Gastrocnemius medialis (tissue), 4 donors: Measurements from ENCODE around the gene SLX9.

Experiments used
- CTCF ChIP-seq, 5 experiments: fragments of 450-650 bp in 3 of 5; fragments of 200-600 bp in 2 of 5; sonication (generic) in 2 of 5; IDR thresholded peaks in 4 of 5; conservative IDR thresholded peaks in 1 of 5; 1 replicate in 4 of 5; 2 replicates in 1 of 5; pipeline ENCODE4 v1.5.1; 2016 to 2019; ENCODE audit warnings: antibody characterized with exemption in 5 of 5, mild to moderate bottlenecking in 3 of 5, moderate library complexity in 3 of 5
- POLR2A ChIP-seq, 2 donors: fragments of 450-650 bp; IDR thresholded peaks; one replicate each; pipeline ENCODE4 v1.6.1; 2017; ENCODE audit warnings: antibody characterized with exemption in 2 of 2, mild to moderate bottlenecking in 2 of 2, moderate library complexity in 2 of 2

DNA sequence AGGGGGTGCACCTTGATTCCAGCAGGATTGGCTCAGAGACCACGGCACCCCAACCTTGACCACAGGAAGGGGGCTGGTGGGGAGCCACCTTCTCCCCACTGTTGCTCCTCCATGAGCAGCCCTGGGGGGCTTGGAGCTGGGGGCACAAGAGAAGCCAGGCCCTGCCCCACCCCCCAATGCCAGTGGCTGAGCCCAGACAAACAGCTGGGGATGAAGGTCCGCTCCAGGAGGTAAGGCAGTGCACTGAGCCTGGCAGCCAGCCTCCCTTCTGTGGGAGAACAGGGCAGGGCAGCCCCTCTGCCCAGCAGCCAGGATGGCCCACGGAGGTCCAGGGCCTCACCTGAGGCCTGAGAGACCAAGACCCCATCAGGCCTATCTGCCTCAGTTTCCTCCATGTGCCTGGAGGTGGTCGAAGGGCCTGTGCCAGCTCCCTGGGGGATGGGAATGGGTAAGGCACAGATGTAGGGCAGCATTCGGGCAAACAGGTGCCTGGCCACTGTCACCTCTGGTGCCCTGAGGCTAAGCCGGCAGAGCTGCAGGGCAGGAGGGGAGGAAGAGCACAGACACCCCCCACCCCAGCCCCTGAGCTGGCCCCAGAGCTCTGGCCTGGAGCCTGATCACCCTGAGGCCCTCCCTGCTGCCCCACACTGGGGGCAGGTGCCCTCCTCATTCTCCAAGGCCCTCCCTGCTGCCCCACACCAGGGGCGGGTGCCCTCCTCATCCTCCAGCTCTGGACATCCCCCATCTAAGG lies 26.2 kb upstream of the SLX9 start:
- TF ChIP-seq CTCF (IDR thresholded peaks at IDR 0.05 in 4 of 5, conservative IDR thresholded peaks at IDR 0.05 in 1 of 5) (no peak), POLR2A (IDR thresholded peaks at IDR 0.05) (no peak)
